SK-N-SH (cell line): ENCODE results near the gene FAAP20. TPM values are rescaled to one million over a fixed set of nuclear protein-coding genes. Genes with fewer than 3 reads are reported as not detected.
A peak's percentile ranks its signal among the peaks of the same experiment; 100 is the strongest.

Experiments
- CTCF ChIA-PET: fragments of 300-600, 350-600 bp; formaldehyde crosslinking; extraction: SDS; loops from one replicate; lab custom pipeline; 2021; lab: Yijun Ruan, JAX
- POLR2A ChIA-PET: fragments of 350-600 bp; sonication (Branson Sonifier 250); formaldehyde crosslinking; extraction: SDS; loops from one replicate; lab custom pipeline; 2020; ENCODE audit warnings: antibody characterized with exemption, inconsistent platforms; lab: Yijun Ruan, JAX
- DNase-seq: peaks from one replicate; pipeline ENCODE4 v3.0.0; 2012
- H2AFZ ChIP-seq: fragments of 200-600 bp; sonication (generic); 2 replicates; pipeline ENCODE4 v1.8.1; 2016; ENCODE audit warnings: antibody characterized with exemption, mild to moderate bottlenecking, low read depth
- H3F3A ChIP-seq: fragments of 200-600 bp; sonication (generic); replicated peaks from 2 replicates; pipeline ENCODE3; 2016; ENCODE audit warnings: antibody characterized with exemption, mild to moderate bottlenecking; ENCODE audit not compliant: insufficient read depth
- H3K27ac ChIP-seq, 2 experiments: fragments of 200-500 bp in 1 of 2; fragments of 200-600 bp in 1 of 2; sonication (Bioruptor generic) in 1 of 2; sonication (generic), shearing (Covaris generic) in 1 of 2; 2 replicates each; pipeline versions ENCODE4 v1.5.1 to v1.6.1; 2014 to 2016; ENCODE audit warnings: low read depth in 2 of 2, inconsistent platforms in 1 of 2, low read length in 1 of 2, mild to moderate bottlenecking in 1 of 2, mixed read lengths in 1 of 2
- H3K27me3 ChIP-seq: fragments of 200-600 bp; sonication (generic), shearing (Covaris generic); 2 replicates; pipeline ENCODE4 v1.6.1; 2016; ENCODE audit warnings: mixed run types; ENCODE audit not compliant: insufficient read depth
- H3K36me3 ChIP-seq, 2 experiments: fragments of 200-500 bp in 1 of 2; fragments of 200-600 bp in 1 of 2; sonication (Bioruptor generic) in 1 of 2; sonication (generic) in 1 of 2; replicated peaks in 1 of 2; 2 replicates each; pipeline versions ENCODE3 to v1.5.1; 2014 to 2016; ENCODE audit warnings: low read length in 1 of 2, mild to moderate bottlenecking in 1 of 2; ENCODE audit not compliant: insufficient read depth in 2 of 2, control insufficient read depth in 1 of 2
- H3K4me1 ChIP-seq, 2 experiments: fragments of 200-500 bp in 1 of 2; fragments of 200-600 bp in 1 of 2; sonication (Bioruptor generic) in 1 of 2; sonication (generic), shearing (Covaris generic) in 1 of 2; 2 replicates each; pipeline versions ENCODE4 v1.5.1 to v1.6.1; 2014 to 2016; ENCODE audit warnings: low read depth in 1 of 2, low read length in 1 of 2, mixed run types in 1 of 2; ENCODE audit not compliant: insufficient read depth in 2 of 2, control insufficient read depth in 1 of 2
- H3K4me2 ChIP-seq: fragments of 200-600 bp; sonication (generic), shearing (Covaris generic); 2 replicates; pipeline ENCODE4 v1.6.1; 2017; ENCODE audit warnings: mixed run types
- H3K4me3 ChIP-seq, 2 experiments: fragments of 200-500 bp in 1 of 2; fragments of 200-600 bp in 1 of 2; sonication (Bioruptor generic) in 1 of 2; sonication (generic), shearing (Covaris generic) in 1 of 2; 2 replicates each; pipeline versions ENCODE4 v1.5.1 to v1.8.1; 2014 to 2016; ENCODE audit warnings: low read depth in 2 of 2, inconsistent platforms in 1 of 2, low read length in 1 of 2, mild to moderate bottlenecking in 1 of 2, mixed read lengths in 1 of 2, moderate library complexity in 1 of 2
- H3K79me2 ChIP-seq: fragments of 200-600 bp; sonication (generic); 2 replicates; pipeline ENCODE4 v1.8.1; 2017; ENCODE audit warnings: mild to moderate bottlenecking; ENCODE audit not compliant: insufficient read depth
- H3K9ac ChIP-seq: fragments of 200-600 bp; sonication (generic); 2 replicates; pipeline ENCODE4 v1.6.1; 2017; ENCODE audit warnings: mixed run types
- H3K9me2 ChIP-seq: fragments of 200-600 bp; sonication (generic); 2 replicates; pipeline ENCODE4 v1.6.1; 2017; ENCODE audit warnings: mixed run types
- H3K9me3 ChIP-seq: fragments of 200-600 bp; sonication (generic); 2 replicates; pipeline ENCODE4 v1.6.1; 2017; ENCODE audit warnings: mixed run types, mild to moderate bottlenecking, moderate library complexity
- H4K20me1 ChIP-seq: fragments of 200-600 bp; sonication (generic); 2 replicates; pipeline ENCODE4 v1.6.1; 2017; ENCODE audit warnings: mild to moderate bottlenecking, mixed run types; ENCODE audit not compliant: insufficient read depth
- CHD2 ChIP-seq: fragments of 150-350 bp; IDR thresholded peaks from 2 replicates; pipeline ENCODE4 v1.6.1; 2018; ENCODE audit warnings: low read length; ENCODE audit not compliant: partially characterized antibody
- ELF1 ChIP-seq: IDR thresholded peaks from 2 replicates; pipeline ENCODE4 v1.4.0; 2012
- EP300 ChIP-seq, 2 experiments: IDR thresholded peaks; 2 replicates each; pipeline versions ENCODE4 v1.4.0 to v1.6.1; 2012; ENCODE audit warnings: borderline replicate concordance in 1 of 2, low read depth in 1 of 2, low read length in 1 of 2
- EZH2phosphoT487 ChIP-seq: fragments of 200-600 bp; sonication (generic); IDR thresholded peaks from 2 replicates; pipeline ENCODE4 v1.6.1; 2017; ENCODE audit warnings: low read depth, mixed run types, mild to moderate bottlenecking, antibody characterized with exemption, moderate library complexity, borderline replicate concordance
- FOSL2 ChIP-seq: IDR thresholded peaks from 2 replicates; pipeline ENCODE4 v1.4.0; 2012; ENCODE audit warnings: low read depth, mild to moderate bottlenecking, moderate library complexity, borderline replicate concordance
- FOXJ3 ChIP-seq: sonication (generic); formaldehyde crosslinking; IDR thresholded peaks from 2 replicates; pipeline ENCODE4 v1.5.1; 2020; ENCODE audit warnings: mild to moderate bottlenecking, missing genetic modification reagents
- MEF2A ChIP-seq: IDR thresholded peaks from 2 replicates; pipeline ENCODE4 v1.4.0; 2012; ENCODE audit warnings: low read depth, borderline replicate concordance
- NFIC ChIP-seq: IDR thresholded peaks from 2 replicates; pipeline ENCODE4 v1.4.0; 2012; ENCODE audit warnings: borderline replicate concordance
- NRF1 ChIP-seq: IDR thresholded peaks from 2 replicates; pipeline ENCODE4 v1.6.1; 2012; ENCODE audit warnings: low read depth, mild to moderate bottlenecking, low read length
- POLR2AphosphoS5 ChIP-seq: IDR thresholded peaks from 2 replicates; pipeline ENCODE4 v1.6.1; 2012; ENCODE audit warnings: low read depth, low read length
- RAD21 ChIP-seq: IDR thresholded peaks from 2 replicates; pipeline ENCODE4 v1.6.1; 2012; ENCODE audit warnings: mild to moderate bottlenecking, low read length
- RFX5 ChIP-seq: IDR thresholded peaks from 2 replicates; pipeline ENCODE4 v1.6.1; 2012; ENCODE audit warnings: mild to moderate bottlenecking, improper control_type of control experiment, low read length
- RXRA ChIP-seq: IDR thresholded peaks from 2 replicates; pipeline ENCODE4 v1.4.0; 2012; ENCODE audit warnings: low read depth, mild to moderate bottlenecking, borderline replicate concordance
- SIN3A ChIP-seq: IDR thresholded peaks from 2 replicates; pipeline ENCODE4 v1.6.1; 2012; ENCODE audit warnings: low read depth, mild to moderate bottlenecking, low read length, moderate library complexity, borderline replicate concordance
- TCF12 ChIP-seq: IDR thresholded peaks from 2 replicates; pipeline ENCODE4 v1.4.0; 2012
- USF2 ChIP-seq: fragments of 150-350 bp; IDR thresholded peaks from 2 replicates; pipeline ENCODE4 v1.6.1; 2017; ENCODE audit warnings: antibody characterized with exemption, low read length, low read depth, borderline replicate concordance
- YY1 ChIP-seq: IDR thresholded peaks from 2 replicates; pipeline ENCODE4 v1.4.0; 2012; ENCODE audit warnings: low read depth, mild to moderate bottlenecking
- WGBS: methylation state at CpG from one replicate; pipeline ENCODE4 v1.1.6; 2017; ENCODE audit warnings: low lambda C conversion rate; 5-methylcytosine and 5-hydroxymethylcytosine counted together
- polyA plus RNA-seq, 3 experiments: library from polyadenylated mRNA; depleted of rRNA; stranded (reverse); fragments of >200 nt; gene quantifications; 2 replicates each; pipeline ENCODE4 v1.2.3, GENCODE V29; 2012
- TF ChIP-seq, protein P1 (sequence below): IDR thresholded peaks from 2 replicates; pipeline ENCODE4 v1.4.0; 2012; ENCODE audit warnings: low read depth
- TF ChIP-seq, protein P2 (sequence below): IDR thresholded peaks from 2 replicates; pipeline ENCODE4; 2012

The FAAP20 gene
- polyA plus RNA-seq, 1 of the 3 experiments (the other 2 are of a cell fraction) = 58.3 TPM

DNA sequence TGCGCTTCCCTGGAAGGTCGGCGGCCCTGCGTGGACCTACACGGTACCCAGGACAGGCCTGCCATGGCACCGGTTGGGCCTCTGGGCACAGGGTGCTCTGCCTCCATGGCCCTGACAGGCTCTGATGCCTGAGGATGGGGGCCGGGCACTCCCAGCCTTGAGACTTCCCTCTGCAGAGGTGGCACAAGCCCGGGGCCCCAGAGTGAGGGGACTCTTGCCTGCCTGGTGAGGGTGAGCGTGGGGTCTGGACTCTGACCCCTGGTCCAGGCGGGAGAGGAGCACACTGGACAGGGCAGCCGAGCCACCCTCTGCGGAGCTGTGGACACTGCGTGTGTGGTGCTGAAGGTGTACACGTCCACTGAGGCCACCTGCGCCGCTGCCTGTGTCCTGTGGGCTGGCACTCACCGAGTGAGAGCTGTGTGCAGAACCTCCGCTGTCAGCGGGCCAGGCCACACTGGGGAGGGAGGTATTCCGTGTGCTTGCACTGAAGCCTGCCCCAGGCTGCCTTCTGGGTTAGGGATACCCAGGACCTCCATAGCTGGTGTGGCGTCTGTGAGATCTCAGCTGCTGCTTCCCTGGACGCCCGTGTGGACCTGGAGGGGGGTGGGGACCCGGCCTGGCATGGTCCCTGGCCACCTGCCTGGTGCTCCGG lies 43.9 kb upstream of the FAAP20 start:
- Histone ChIP-seq H3K9me3 (no peaks in the 10 kb centered on the region), H3K36me3 (no peaks in the 10 kb centered on the region), H3K9ac (no peak overlapping the region), H4K20me1 (peaks cover 100% of the 10 kb centered on the region), H3F3A (no peaks in the 10 kb centered on the region), H3K4me2 (no peak overlapping the region), H2AFZ (no peak overlapping the region), H3K27me3 (no peaks in the 10 kb centered on the region), H3K27ac (peak overlapping the region in 1 of 2 experiments; percentile 16; a peak in 1 of 4 replicates), H3K4me3 (no peak overlapping the region), H3K4me1 (peaks cover 0 to 57% of the 10 kb centered on the region in 2 experiments; a peak in 1 of 4 replicates), H3K9me2 (no peaks in the 10 kb centered on the region), H3K79me2 (peaks cover 100% of the 10 kb centered on the region)
- ChIA-PET POLR2A (interaction anchor here (2.9 kb wide), 1 partner anchor 11 kb away, joined by 6 read pairs; no protein-coding TSS in a partner anchor), CTCF (interaction anchor here (0.8 to 2.4 kb wide), 2 partner anchors 10 to 143 kb away, joined by 3 to 6 read pairs; no protein-coding TSS in a partner anchor)
- 89% methylated on average over 7 of the region's 25 CpGs for WGBS
- TF ChIP-seq CHD2 (no peak), MEF2A (no peak), POLR2AphosphoS5 (no peak), EP300 (IDR thresholded peaks at IDR 0.05; ENCODE audit: borderline replicate concordance in 1 of 2, low read depth in 1 of 2, low read length in 1 of 2) (no peak), USF2 (no peak), FOXJ3 (CRISPR knock-in tag) (no peak), YY1 (no peak), RXRA (no peak), TCF12 (no peak), RAD21 (no peak), EZH2phosphoT487 (no peak), NFIC (no peak), RFX5 (no peak), FOSL2 (no peak), SIN3A (no peak), ELF1 (no peak), NRF1 (no peak)
- TF ChIP-seq, protein P1, sequence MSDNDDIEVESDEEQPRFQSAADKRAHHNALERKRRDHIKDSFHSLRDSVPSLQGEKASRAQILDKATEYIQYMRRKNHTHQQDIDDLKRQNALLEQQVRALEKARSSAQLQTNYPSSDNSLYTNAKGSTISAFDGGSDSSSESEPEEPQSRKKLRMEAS = no peak
- TF ChIP-seq, protein P2, sequence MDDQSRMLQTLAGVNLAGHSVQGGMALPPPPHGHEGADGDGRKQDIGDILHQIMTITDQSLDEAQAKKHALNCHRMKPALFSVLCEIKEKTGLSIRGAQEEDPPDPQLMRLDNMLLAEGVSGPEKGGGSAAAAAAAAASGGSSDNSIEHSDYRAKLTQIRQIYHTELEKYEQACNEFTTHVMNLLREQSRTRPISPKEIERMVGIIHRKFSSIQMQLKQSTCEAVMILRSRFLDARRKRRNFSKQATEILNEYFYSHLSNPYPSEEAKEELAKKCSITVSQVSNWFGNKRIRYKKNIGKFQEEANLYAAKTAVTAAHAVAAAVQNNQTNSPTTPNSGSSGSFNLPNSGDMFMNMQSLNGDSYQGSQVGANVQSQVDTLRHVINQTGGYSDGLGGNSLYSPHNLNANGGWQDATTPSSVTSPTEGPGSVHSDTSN = no peak
- DNase-seq = no peak
